Measurements from ENCODE around the gene YEATS2. TPM values are rescaled to one million over a fixed set of nuclear protein-coding genes. Genes with fewer than 3 reads are reported as not detected.
"Not testable (repeated sequence)": the region's sequence is repeated elsewhere in the genome, so short reads cannot be mapped to it uniquely, and the experiment has no call there.

Gene YEATS2
- polyA plus RNA-seq, 4 donors: 31.5 to 43.6 (median 36.9) TPM

GRCh38 chr3:183711516-183711915 lies 13.9 kb downstream of the YEATS2 start:
- DNase-seq (ENCODE audit: low read depth in 4 of 4, low spot score in 2 of 4): no peak

GRCh38 chr3:183714622-183715021 lies 17.0 kb downstream of the YEATS2 start:
- no peak for DNase-seq (ENCODE audit: low read depth in 4 of 4, low spot score in 2 of 4)

GRCh38 chr3:183718012-183718411 lies 20.4 kb downstream of the YEATS2 start:
- no peak for DNase-seq (ENCODE audit: low read depth in 4 of 4, low spot score in 2 of 4)

- DNase-seq (ENCODE audit: low read depth in 4 of 4, low spot score in 2 of 4): no peak
Observed at GRCh38 chr3:183725387-183725786, 27.8 kb downstream of the YEATS2 start.

GRCh38 chr3:183728204-183728603 lies 30.6 kb downstream of the YEATS2 start:
- DNase-seq (ENCODE audit: low read depth in 4 of 4, low spot score in 2 of 4): no peak

GRCh38 chr3:183730361-183730760 lies 32.8 kb downstream of the YEATS2 start:
- DNase-seq (ENCODE audit: low read depth in 4 of 4, low spot score in 2 of 4): no peak

GRCh38 chr3:183731611-183732010 lies 34.0 kb downstream of the YEATS2 start:
- DNase-seq (ENCODE audit: low read depth in 4 of 4, low spot score in 2 of 4): no peak

GRCh38 chr3:183733553-183733952 lies 36.0 kb downstream of the YEATS2 start:
- DNase-seq (ENCODE audit: low read depth in 4 of 4, low spot score in 2 of 4): no peak

- no peak for DNase-seq (ENCODE audit: low read depth in 4 of 4, low spot score in 2 of 4)
Observed at GRCh38 chr3:183734750-183735494, 37.3 kb downstream of the YEATS2 start.

- no peak for DNase-seq (ENCODE audit: low read depth in 4 of 4, low spot score in 2 of 4)
Observed at GRCh38 chr3:183737116-183737515, 39.5 kb downstream of the YEATS2 start.

- DNase-seq (ENCODE audit: low read depth in 4 of 4, low spot score in 2 of 4): not testable (repeated sequence)
Observed at GRCh38 chr3:183740154-183740553, 42.6 kb downstream of the YEATS2 start.

- DNase-seq (ENCODE audit: low read depth in 4 of 4, low spot score in 2 of 4): no peak
Observed at GRCh38 chr3:183743231-183743630, 45.6 kb downstream of the YEATS2 start.

GRCh38 chr3:183745300-183746098 lies 47.9 kb downstream of the YEATS2 start:
- no peak for DNase-seq (ENCODE audit: low read depth in 4 of 4, low spot score in 2 of 4)

- DNase-seq (ENCODE audit: low read depth in 4 of 4, low spot score in 2 of 4): no peak
Observed at GRCh38 chr3:183754052-183754451, 56.5 kb downstream of the YEATS2 start.

- DNase-seq (ENCODE audit: low read depth in 4 of 4, low spot score in 2 of 4): no peak
Observed at GRCh38 chr3:183762304-183762703, 64.7 kb downstream of the YEATS2 start.

- no peak for DNase-seq (ENCODE audit: low read depth in 4 of 4, low spot score in 2 of 4)
Observed at GRCh38 chr3:183764847-183765731, 67.5 kb downstream of the YEATS2 start.

GRCh38 chr3:183766107-183766506 lies 68.5 kb downstream of the YEATS2 start:
- DNase-seq (ENCODE audit: low read depth in 4 of 4, low spot score in 2 of 4): no peak

GRCh38 chr3:183766745-183767606 lies 69.4 kb downstream of the YEATS2 start:
- DNase-seq (ENCODE audit: low read depth in 4 of 4, low spot score in 2 of 4): peak; percentile 34 to 58 (median 36)

- no peak for DNase-seq (ENCODE audit: low read depth in 4 of 4, low spot score in 2 of 4)
Observed at GRCh38 chr3:183768114-183768513, 70.5 kb downstream of the YEATS2 start.

GRCh38 chr3:183769453-183769852 lies 71.9 kb downstream of the YEATS2 start:
- DNase-seq (ENCODE audit: low read depth in 4 of 4, low spot score in 2 of 4): no peak
